GM19452 (cell line): ENCODE results near the gene IKZF1.
A peak's percentile ranks its signal among the peaks of the same experiment; 100 is the strongest.

Experiments
- ATAC-seq: cut with Tn5 transposase; IDR thresholded peaks from one replicate; pipeline ENCODE4 v1.9.1; 2021; ENCODE audit not compliant: unreplicated experiment

The IKZF1 gene

DNA sequence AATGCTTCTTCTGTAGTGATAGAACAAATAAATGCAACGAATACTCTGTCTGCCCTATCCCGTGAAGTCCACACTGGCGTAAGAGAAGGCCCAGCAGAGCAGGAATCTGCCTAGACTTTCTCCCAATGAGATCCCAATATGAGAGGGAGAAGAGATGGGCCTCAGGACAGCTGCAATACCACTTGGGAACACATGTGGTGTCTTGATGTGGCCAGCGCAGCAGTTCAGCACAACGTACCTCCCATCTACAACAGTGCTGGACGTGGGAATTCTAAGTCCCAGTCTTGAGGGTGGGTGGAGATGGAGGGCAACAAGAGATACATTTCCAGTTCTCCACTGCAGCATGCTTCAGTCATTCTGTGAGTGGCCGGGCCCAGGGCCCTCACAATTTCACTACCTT lies 99.9 kb downstream of the IKZF1 start:
- ATAC-seq: no peak

DNA sequence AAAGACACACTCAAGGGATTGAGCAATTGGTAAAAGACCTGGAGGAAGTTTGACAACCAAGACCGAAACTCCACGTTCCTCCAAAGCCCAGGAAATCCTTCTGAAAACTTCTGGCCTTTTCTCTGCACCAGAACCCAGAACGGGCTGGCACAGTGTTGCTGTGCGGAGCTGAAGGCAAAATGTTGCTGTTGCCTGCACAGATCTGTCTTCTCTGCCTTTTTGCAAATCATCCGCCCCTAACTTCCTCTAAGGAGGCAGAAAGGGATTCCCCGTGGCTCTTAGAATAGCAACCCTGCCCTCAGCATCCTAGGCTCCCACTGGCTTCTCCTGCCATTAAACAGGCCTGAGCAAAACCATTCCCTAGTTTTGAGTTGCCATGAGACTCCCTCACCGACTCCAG lies 100.7 kb downstream of the IKZF1 start:
- no peak for ATAC-seq

DNA sequence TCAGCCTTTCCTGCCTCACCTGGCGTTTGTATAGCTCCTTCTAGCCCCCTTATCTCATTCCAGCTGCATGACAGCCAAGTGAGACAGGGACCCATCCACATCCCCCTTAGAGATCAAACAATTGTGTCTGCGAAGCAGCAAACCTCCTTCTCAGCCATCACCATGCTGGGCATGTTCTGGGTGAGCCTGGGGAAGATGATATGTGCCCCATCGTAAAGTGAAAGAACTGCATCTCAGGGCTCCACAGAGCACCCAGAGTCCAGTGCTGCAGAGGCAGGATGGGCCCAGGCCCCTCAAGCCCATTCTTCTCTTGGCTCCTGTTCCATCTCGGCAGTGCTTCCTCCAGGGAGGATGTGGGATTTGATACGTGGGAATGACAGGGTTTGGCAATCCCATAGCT lies 102.4 kb downstream of the IKZF1 start:
- no peak for ATAC-seq

DNA sequence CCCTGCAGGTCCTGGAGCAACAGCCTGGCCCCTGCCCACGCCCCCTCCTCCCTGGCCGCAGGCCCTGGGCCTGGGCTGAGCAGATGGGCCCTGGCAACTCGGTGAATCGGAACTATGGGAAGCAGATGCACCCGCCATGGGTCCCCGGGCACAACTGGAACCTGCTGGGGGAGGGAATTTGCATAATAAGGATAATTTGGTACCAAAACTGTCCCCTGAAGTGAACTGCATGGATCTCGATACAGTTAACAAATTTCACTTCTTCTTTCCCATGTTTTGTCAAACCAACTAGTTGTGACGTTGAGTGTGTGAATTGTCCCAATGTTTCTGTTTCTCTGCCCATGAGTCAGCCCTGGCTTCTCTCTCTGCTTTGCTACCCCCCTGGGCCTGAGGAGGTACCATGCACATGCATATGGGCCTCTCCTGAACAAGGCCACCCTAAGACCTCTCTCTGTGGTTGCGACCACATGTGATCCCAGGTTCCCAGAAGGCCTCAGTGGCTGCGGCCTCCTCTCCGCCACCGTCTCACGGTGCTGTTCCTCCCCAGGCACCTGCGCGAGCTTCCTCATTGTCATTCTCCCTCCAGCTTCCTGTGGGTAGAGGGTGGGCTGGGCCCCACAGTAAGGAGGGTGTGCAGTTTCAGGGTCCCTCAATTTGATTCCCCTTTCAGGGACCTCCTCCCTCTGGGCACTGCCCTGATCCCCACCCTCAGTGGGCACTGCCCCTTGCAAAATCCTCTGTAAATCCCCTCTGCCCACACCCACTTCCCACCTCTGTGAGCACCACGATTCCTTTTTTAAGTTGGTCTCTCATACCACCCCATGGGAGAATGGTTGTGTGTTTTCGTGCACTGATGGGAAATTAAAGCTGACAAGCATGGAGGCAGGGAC lies 105.6 kb downstream of the IKZF1 start:
- ATAC-seq: peak; percentile 73

DNA sequence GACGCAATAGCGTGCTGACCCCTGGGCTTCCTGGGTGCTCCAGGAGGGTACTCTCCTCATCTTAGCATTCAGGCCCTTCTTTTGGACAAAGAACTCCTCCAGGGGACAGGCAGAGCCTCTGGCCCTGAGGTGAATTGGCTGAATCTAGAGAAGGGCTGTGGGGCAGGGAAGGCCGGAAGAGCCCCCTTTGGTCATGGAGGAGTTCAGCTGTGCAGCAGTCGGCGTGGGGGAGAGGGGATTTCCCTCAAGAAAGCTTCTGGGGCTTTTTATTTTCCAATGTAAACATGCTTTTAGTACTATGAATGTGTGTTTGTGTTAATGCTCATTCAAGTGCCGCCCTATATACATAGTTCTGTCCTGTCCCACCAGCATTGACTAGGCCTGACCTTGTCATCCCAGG lies 106.8 kb downstream of the IKZF1 start:
- no peak for ATAC-seq

DNA sequence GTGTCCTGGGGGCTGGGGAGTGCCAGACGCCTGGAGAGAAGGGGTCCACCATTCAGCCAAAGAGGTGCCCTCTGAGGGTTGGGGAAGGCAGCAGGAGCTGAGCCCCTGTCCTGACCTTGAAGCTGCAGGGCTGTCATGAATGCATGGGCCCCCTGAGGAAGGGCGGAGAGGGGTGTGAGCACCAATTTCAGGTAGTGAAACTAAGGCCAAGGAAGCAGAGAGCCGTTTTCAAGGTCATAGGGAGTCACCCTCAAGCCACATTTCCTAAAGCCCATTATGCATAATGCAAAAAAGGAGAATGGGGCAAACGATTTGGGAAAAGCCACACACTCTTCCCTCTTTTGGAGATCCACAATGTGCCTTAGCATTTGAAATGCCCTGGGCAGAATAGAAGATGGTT lies 108.5 kb downstream of the IKZF1 start:
- ATAC-seq: no peak

DNA sequence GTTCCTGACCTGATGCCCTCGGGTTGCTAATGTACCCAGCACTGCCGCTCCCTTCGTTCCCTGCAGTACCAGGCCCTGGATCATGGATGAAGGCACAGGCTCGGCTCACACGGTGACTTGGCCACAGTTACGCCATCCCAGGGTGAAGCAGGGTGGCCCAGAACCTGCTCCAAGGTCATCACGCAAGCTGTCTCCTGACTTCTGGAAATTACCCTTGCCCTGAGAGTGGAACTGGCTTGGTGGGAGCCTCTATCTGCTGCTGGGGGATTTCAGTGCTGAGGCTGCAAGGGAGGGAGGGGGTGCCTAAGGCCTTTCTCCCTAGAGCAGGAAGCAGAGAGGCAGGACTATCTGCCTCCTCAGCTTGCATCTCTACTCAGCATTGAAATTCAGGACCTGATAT lies 109.0 kb downstream of the IKZF1 start:
- ATAC-seq: no peak

DNA sequence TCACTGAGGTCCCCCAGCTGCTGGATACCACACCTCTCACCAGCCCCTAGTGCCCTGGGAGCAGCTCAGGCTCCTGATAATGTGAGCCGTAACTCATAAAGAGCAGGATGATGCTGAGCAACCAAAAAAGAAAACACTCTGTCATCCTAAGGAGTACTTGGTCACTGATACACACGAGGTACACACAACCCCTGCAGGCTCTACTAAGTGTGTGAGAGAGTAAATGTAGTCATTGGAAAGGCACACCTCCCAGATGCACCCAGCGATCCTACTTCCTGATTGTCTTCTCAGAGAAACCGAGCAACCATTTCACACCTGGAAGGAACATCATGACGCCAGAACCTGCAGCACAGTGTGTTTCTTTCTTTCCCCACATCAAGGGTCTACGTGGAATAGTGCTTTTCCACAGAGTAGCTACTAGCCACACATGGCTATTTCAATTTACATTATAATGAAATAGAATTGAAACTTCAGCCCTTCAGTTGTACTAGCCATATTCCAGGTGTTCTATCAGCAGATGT lies 111.4 kb downstream of the IKZF1 start:
- ATAC-seq: no peak

DNA sequence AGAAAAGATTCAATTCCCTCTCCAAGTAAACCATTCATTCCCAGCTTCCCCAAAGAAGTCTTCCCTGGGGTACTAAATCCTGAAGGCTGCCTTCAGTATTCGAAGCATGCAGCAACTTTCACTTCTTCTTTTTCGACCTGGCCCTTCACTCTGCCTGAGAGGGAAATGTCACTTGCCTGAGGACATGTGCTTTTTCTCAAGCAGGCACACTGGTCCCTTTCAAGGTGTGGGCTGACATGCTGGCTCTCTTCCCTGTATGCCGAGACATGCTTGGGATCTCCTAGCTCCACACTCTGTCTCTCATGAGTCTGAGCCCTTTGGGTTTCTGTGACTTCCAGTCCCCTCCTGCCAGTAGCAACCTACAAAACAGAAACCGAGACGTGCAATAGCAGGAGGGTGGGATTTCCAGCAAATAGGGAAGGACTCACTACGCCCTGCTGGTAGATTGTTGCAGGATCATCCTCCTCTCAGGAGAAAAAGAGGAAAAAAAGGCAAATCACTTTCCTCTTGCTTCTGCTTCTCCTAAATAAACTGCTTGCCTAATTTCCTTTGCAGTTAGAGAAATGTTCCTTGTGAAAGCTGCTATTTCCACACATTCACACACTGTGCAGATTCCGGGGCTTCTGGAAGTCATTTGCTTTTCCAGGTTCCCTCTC lies 112.1 kb downstream of the IKZF1 start:
- peak; percentile 78 for ATAC-seq

DNA sequence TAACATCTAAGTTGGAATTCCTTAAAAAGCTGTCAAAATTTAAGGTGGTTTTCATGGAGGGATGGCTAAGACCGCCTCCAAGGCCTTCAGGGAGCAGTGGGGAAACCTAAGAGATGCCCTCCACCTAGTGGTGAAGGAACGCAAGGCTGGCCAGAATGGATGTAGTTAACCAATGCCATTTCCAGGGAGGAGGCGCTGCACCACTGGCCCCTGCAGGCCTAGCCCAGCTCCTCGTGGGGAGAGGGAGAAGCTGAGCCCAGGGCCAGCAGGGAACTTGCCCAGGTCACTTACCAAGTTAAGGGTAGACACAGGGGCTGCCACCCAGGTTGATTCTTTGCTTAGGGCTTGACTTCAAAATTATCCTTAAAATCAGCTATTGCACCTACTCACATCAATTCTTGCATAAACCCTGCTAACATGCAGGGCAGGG lies 113.6 kb downstream of the IKZF1 start:
- ATAC-seq: peak; percentile 83

DNA sequence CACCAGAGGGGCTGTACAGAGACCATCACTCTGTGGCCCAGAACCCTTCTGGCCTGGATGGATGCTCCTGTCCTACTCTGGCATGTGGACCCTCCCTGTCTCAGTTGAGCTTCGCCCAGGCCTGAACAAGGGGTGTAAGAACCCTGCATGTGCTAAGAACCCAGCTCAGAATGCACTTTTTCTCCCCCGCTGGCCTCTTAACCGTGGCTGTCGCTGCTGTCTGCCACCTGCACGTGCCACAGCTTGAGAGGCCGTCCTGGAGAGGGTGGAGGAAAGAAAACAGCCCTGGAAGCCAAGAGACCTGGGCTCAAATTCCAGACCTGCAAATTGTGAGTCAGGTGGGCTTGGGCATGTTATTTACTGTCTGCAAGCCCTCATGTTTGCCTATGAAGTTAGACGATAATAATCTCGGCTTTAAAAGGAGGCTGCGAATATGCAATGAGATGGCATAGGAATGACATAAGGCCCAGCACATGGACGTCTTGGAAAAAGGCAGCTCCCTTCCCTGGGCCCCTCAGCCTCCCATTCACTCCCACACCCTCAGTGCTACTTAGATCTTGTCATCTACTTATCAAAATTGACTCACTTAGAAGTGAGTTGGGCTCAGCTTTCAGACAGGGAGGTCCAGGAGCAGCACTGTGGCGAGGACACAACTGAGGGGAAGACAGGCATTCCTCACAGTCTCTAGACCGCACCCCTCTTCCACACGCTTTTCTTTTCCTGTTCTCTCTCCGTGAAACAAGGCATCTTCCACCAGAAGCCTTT lies 114.2 kb downstream of the IKZF1 start:
- no peak for ATAC-seq

DNA sequence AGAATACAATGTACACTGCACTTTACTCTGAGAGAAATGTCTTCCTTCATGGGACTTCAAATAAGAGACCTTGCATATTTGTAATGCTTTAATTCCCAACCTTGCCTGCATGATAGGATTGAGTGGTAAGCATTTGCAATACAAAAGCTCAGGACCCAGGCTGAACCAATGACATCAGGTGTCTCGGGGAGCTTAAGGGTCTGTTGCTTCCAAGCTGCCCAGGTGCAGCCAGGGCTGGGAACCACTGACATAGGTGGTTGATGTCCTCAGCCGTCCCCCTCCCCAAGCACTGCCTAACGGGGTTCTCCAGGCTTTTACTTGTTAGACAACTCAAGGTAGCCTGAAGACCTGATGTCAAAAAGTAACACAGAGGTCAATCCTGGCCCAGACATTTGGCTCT lies 116.5 kb downstream of the IKZF1 start:
- ATAC-seq: no peak

DNA sequence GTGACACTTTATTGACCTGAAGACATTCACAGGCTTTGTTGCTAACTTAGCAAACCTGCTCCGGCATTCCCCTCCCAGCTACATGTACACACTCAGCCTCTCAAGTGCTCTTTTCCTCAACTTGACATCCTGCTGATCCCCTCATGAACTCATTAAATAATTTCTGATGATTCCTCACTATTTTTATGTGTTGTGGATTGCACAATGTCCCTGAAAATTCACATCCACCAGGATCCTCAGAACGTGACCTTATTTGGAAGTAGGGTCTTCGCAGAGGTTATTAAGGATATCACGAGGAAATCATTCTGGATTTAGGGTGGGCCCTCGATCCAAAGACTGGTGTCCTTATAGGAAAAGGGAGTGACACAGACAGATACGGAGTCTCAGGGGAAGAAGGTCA lies 118.3 kb downstream of the IKZF1 start:
- ATAC-seq: no peak

DNA sequence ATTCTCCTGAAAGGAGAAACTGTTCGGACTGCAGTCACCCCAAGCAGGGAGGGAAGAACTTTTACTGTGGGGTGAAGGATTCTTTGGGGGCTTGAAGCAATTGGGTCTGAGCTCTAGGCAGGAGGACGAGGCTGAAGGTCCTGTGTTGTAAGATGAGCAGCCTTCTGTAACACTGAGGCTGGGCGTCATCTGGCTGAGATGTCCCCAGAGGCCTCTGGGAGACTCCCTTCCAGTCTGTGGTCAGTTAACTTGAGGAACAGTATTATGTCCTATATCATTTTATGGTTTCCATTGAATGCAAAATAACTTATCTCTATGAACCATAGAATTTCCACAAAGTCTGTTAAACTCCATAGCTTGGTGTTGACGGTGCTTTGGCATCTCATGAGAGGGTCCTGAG lies 119.3 kb downstream of the IKZF1 start:
- ATAC-seq: no peak

DNA sequence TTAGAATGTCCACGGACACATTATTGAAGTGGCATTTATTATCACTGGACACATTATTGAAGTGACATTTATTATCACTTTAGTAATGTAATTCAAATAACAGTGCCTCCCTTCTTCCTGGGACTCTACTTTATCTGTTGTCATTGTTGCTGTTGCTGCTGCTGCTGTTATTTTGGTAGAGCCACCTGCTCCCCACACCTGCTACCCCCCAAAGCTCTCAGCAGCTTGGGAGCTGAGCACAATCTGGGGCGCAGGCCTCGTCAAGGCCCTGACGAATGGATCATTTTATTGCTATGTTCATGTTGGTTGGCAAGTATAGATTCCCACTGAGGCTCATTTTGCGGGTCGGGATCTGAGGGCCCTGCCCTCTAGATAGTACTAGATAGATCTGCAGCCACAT lies 120.8 kb downstream of the IKZF1 start:
- ATAC-seq: no peak

DNA sequence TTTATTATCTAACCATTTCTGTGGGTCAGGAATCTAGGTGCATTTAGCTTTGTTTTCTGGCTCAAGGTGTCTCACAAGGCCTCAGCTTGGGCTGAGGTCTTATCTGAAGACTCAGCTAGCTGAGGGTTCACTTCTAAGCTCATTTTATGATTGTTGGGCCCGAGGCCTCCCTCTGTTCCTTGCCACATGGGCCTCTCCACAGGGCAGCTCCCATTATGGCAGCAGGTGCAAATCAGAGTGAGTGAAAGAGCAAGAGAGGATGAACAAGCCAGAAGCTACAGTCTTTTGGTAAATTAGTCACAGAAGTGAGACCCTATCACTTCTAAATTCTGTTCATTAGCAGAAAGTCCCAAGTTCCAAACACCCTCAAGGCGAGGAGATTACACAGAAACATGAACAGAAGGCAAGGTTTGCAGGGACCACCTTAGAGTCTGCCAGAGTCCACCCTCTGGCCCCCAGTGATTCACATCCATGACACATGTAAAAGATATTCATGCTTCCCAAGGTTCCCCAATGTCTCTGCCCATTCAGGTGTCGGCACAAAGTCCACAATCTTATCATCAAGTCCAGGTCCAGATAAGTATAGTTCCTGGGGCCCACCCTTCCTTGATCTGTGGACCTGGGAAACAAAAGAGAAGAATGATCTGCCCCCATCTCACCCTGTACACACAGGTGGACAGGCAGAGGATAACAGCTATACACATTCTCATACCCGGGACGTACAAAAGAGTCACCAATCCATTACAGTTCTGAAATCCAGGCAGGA lies 121.9 kb downstream of the IKZF1 start:
- ATAC-seq: no peak

DNA sequence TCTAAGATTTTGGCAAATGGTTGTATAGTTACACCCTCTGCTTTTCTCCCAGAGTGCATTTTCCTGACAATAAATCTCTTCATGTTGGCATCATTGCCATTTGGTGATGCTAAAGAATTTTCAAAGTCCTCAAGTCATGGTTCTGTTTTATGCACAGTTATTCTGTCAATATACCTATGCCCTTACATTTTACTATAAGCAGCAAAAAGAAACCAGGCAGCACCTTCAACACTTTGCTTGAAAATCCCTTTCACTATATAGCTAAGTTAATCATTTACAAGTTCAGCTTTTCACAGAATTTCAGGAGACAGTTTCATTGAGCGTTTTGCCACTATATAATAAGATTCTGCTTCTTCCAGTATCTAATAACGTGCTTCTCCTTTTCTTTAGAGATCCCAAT lies 123.0 kb downstream of the IKZF1 start:
- no peak for ATAC-seq

DNA sequence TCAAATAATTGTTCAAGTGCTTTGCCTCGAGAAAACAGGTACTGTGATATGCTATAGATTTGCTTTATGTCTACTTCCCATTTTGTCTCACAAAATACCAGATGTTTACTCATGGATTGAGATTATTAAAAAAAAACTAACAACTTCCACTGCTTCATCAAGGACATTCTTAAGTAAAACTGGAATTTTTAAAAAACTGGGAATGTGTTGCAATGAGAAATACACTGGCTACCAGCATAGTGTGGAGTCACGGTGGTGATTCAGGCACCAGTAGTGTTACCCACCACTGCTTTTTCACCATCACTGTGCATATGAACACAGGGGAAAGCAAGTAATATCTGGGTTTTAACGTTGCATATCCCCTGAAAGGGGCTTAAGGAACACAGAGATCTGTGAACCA lies 124.4 kb downstream of the IKZF1 start:
- ATAC-seq: no peak

DNA sequence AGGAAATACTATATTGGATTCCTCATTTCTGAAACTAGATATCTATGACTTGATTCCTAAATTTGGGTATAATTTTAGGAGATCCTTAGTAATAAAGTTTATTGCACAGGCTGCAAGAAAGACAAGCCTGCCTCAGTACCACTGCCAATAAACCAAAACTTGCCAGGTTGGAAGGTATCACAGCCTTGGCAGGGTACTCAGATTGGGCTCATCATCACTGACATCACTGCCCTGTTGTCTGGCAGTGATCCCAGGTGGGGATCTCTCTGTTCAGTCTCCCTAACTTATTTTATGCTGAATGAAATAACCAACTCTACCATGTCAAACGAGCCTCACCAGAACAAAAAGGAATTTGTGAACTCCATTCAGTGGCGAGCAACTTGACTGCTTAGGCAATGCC lies 126.8 kb downstream of the IKZF1 start:
- ATAC-seq: no peak

DNA sequence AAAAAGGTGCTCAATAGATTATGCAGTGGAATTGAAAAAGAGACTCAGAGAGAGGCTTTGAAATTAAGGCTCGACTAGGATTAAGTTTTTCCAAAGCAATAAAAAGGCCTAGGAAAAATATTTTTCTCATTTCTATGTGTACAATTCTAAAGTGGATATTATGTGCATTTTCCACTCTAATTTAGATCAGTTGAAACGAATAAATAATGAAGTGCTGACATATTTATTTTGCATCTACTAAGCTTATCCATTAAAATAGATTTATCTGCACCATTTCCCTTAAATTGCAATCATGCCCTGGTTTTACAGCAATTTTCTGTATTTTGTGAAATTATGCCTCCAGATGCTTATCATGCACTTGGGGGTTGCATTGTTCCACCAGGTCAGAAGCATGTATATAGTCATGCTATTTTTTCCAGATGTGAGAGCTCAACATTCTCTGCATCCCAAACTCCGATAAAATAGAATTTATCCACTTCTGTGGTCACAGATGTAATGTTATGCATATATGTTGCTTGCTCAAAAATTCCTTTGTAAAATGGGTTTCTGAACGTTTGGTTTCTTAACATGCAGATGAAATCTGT lies 127.3 kb downstream of the IKZF1 start:
- ATAC-seq: no peak
